Measurements from ENCODE around the gene MINDY4.

MINDY4 gene

DNA sequence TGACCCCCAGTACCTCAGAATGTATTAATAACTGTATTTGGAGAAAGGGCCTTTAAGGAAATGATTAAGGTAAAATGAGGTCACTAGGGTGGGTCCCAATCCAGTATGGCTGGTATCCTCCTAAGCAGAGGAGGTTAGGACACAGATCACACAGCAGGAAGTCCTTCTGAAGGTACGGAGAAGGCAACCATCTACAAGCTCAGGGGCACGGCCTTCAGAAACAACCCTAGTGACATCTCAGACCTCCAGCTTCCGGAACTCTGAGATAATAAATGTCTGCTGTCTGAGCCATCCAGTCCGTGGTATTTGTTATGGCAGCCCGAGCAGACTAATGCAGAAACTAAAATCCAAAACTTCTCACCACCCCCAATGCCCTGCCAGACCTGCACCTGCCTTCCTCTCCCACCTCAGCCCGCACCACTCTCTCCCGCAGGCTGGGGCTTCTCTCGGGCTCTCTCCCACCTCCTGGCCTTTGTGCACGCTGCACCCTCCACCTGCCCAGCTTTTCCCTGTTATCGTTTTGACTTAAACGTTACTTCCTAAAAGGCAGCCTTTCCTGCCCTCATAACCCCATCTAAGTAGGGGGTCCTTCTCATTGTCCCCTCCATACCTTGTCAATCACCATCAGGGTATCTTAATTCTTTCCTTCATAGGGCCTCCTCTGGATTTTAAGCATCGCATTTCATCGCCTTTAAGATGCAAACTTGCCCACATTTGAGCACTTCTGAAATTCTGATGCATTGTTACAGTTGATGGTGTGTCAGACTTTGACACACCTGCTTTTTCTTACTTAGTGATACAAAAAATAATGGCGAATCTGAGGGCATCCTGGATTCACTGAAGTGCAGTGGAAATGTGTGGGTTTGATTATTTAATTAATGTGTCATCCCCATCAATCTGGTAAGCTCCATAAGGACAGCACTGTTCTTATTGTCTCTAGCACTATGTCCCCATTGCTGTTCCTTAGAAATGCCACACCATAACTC lies 108.2 kb downstream of the MINDY4 start:
- ChIA-PET POLR2A (no interaction called here), CTCF (no interaction called here)
- Histone ChIP-seq H3K4me1 (ENCODE audit: control insufficient read depth, insufficient read depth, low read length) (no peaks in the 10 kb centered on the region), H3K9me3 (ENCODE audit: control insufficient read depth, insufficient read depth, low read depth, low read length) (no peaks in the 10 kb centered on the region), H3K4me3 (ENCODE audit: low read depth, low read length) (no peak overlapping the region), H3K36me3 (ENCODE audit: control insufficient read depth in 2 of 2, insufficient read depth in 1 of 2, low read length in 2 of 2) (no peaks in the 10 kb centered on the region), H3K27ac (ENCODE audit: extremely low read depth, low read depth, low read length) (no peak overlapping the region)
- no peak for TF ChIP-seq SCRT1 (tag by site-specific recombination; IDR thresholded peaks at IDR 0.05; ENCODE audit: borderline replicate concordance)
- TF ChIP-seq, protein P1, sequence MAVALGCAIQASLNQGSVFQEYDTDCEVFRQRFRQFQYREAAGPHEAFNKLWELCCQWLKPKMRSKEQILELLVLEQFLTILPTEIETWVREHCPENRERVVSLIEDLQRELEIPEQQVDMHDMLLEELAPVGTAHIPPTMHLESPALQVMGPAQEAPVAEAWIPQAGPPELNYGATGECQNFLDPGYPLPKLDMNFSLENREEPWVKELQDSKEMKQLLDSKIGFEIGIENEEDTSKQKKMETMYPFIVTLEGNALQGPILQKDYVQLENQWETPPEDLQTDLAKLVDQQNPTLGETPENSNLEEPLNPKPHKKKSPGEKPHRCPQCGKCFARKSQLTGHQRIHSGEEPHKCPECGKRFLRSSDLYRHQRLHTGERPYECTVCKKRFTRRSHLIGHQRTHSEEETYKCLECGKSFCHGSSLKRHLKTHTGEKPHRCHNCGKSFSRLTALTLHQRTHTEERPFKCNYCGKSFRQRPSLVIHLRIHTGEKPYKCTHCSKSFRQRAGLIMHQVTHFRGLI (tag by site-specific recombination; IDR thresholded peaks at IDR 0.05) = peak; percentile 100

DNA sequence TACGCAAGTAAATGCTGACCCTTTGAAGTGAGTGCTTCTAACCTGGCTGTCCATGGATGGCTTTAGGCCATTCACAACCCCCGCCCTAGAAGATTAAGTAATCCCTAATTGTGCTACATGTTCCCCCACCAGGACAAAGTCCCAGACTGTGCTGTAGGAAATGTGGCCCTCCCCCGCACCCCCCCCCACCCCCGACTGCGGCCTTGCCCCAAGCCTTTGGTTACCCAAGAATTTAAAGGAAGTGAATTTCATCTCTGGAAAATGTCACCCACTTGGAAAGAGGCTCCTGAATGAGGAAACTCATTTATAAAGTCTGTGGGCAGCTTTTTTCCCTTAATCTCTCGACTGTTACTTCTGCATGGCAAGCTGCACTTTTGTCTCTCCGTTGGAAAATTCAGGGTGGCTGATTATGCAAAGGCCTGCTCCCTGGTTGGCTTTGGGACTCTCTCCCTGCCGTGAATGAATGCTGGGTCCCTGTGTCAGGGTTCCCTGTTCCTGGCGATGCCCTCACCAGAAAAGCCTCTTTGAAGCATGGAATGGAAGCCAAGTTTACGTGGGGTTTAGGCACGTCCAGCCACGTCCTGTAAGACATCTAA lies 109.0 kb downstream of the MINDY4 start:
- no peak overlapping the region for H3K4me3 ChIP-seq (ENCODE audit: low read depth, low read length)
- H3K9me3 ChIP-seq (ENCODE audit: control insufficient read depth, insufficient read depth, low read depth, low read length) = no peaks in the 10 kb centered on the region
- POLR2A ChIA-PET = no interaction called here
- H3K36me3 ChIP-seq (ENCODE audit: control insufficient read depth in 2 of 2, insufficient read depth in 1 of 2, low read length in 2 of 2) = no peaks in the 10 kb centered on the region
- no peak overlapping the region for H3K27ac ChIP-seq (ENCODE audit: extremely low read depth, low read depth, low read length)
- TF ChIP-seq, protein P2, sequence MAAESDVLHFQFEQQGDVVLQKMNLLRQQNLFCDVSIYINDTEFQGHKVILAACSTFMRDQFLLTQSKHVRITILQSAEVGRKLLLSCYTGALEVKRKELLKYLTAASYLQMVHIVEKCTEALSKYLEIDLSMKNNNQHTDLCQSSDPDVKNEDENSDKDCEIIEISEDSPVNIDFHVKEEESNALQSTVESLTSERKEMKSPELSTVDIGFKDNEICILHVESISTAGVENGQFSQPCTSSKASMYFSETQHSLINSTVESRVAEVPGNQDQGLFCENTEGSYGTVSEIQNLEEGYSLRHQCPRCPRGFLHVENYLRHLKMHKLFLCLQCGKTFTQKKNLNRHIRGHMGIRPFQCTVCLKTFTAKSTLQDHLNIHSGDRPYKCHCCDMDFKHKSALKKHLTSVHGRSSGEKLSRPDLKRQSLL (tag by site-specific recombination; IDR thresholded peaks at IDR 0.05) = no peak
- no peak for TF ChIP-seq MEIS1 (CRISPR knock-in tag; IDR thresholded peaks at IDR 0.05; ENCODE audit: borderline replicate concordance)
- TF ChIP-seq RBAK (tag by site-specific recombination; IDR thresholded peaks at IDR 0.05) = no peak
- no peak for TF ChIP-seq ZNF132 (tag by site-specific recombination; IDR thresholded peaks at IDR 0.05; ENCODE audit: borderline replicate concordance)
- TF ChIP-seq, protein P3, sequence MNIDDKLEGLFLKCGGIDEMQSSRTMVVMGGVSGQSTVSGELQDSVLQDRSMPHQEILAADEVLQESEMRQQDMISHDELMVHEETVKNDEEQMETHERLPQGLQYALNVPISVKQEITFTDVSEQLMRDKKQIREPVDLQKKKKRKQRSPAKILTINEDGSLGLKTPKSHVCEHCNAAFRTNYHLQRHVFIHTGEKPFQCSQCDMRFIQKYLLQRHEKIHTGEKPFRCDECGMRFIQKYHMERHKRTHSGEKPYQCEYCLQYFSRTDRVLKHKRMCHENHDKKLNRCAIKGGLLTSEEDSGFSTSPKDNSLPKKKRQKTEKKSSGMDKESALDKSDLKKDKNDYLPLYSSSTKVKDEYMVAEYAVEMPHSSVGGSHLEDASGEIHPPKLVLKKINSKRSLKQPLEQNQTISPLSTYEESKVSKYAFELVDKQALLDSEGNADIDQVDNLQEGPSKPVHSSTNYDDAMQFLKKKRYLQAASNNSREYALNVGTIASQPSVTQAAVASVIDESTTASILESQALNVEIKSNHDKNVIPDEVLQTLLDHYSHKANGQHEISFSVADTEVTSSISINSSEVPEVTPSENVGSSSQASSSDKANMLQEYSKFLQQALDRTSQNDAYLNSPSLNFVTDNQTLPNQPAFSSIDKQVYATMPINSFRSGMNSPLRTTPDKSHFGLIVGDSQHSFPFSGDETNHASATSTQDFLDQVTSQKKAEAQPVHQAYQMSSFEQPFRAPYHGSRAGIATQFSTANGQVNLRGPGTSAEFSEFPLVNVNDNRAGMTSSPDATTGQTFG (tag by site-specific recombination; IDR thresholded peaks at IDR 0.05; ENCODE audit: borderline replicate concordance) = no peak
- no peak for TF ChIP-seq ZNF843 (tag by site-specific recombination; IDR thresholded peaks at IDR 0.05)
- CTCF ChIA-PET = no interaction called here
- no peaks in the 10 kb centered on the region for H3K4me1 ChIP-seq (ENCODE audit: control insufficient read depth, insufficient read depth, low read length)

DNA sequence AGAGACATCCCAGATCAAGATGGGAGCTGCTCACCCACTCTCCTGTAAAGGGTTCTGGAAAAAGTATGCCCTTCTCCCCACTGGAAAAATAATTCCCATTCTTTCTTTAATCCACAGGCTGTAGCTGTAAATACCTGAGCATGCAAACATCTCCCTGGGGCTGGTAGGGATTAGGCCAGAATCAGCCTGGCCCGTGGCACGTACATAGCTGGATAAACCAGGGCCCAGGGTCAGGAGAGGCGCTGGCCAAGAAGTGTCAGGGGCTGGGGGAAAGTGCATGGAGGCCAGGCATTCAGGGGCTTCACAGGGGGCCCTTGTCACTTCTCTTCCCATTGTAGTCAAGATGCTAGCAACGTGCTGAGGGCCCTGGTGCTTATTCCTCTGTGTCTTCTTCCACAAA lies 109.7 kb downstream of the MINDY4 start:
- ChIA-PET CTCF (no interaction called here), POLR2A (no interaction called here)
- no peak for TF ChIP-seq ZNF549 (tag by site-specific recombination; IDR thresholded peaks at IDR 0.05)
- no peak for TF ChIP-seq ZNF248 (tag by site-specific recombination; IDR thresholded peaks at IDR 0.05)
- no peak for TF ChIP-seq ZXDB (tag by site-specific recombination; IDR thresholded peaks at IDR 0.05)
- TF ChIP-seq OVOL3 (tag by site-specific recombination; IDR thresholded peaks at IDR 0.05) = no peak
- no peak for TF ChIP-seq ZNF776 (tag by site-specific recombination; IDR thresholded peaks at IDR 0.05; ENCODE audit: borderline replicate concordance)
- TF ChIP-seq, protein P4, sequence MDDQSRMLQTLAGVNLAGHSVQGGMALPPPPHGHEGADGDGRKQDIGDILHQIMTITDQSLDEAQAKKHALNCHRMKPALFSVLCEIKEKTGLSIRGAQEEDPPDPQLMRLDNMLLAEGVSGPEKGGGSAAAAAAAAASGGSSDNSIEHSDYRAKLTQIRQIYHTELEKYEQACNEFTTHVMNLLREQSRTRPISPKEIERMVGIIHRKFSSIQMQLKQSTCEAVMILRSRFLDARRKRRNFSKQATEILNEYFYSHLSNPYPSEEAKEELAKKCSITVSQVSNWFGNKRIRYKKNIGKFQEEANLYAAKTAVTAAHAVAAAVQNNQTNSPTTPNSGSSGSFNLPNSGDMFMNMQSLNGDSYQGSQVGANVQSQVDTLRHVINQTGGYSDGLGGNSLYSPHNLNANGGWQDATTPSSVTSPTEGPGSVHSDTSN (CRISPR knock-in tag; IDR thresholded peaks at IDR 0.05) = no peak
- no peak for TF ChIP-seq ZNF555 (tag by site-specific recombination; conservative IDR thresholded peaks at IDR 0.05)
- TF ChIP-seq ZNF785 (tag by site-specific recombination; IDR thresholded peaks at IDR 0.05) = no peak
- TF ChIP-seq ZNF571 (tag by site-specific recombination; IDR thresholded peaks at IDR 0.05) = no peak
- TF ChIP-seq, protein P5, sequence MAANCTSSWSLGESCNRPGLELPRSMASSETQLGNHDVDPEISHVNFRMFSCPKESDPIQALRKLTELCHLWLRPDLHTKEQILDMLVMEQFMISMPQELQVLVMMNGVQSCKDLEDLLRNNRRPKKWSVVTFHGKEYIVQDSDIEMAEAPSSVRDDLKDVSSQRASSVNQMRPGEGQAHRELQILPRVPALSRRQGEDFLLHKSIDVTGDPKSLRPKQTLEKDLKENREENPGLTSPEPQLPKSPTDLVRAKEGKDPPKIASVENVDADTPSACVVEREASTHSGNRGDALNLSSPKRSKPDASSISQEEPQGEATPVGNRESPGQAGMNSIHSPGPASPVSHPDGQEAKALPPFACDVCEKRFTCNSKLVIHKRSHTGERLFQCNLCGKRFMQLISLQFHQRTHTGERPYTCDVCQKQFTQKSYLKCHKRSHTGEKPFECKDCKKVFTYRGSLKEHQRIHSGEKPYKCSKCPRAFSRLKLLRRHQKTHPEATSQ (tag by site-specific recombination; IDR thresholded peaks at IDR 0.05) = no peak
- no peak for TF ChIP-seq IKZF3 (tag by site-specific recombination; IDR thresholded peaks at IDR 0.05)
- no peak for TF ChIP-seq ZBTB7A (tag by site-specific recombination; IDR thresholded peaks at IDR 0.05; ENCODE audit: low read depth)

More for the DNA sequence above, 109.7 kb downstream of the MINDY4 start:
- Histone ChIP-seq H3K4me3 (ENCODE audit: low read depth, low read length) (no peak overlapping the region), H3K27ac (ENCODE audit: extremely low read depth, low read depth, low read length) (no peak overlapping the region), H3K36me3 (ENCODE audit: control insufficient read depth in 2 of 2, insufficient read depth in 1 of 2, low read length in 2 of 2) (no peaks in the 10 kb centered on the region), H3K9me3 (ENCODE audit: control insufficient read depth, insufficient read depth, low read depth, low read length) (no peaks in the 10 kb centered on the region), H3K4me1 (ENCODE audit: control insufficient read depth, insufficient read depth, low read length) (no peaks in the 10 kb centered on the region)
